IMR-90 (cell line): ENCODE results near the gene ZBTB45. TPM values are rescaled to one million over a fixed set of nuclear protein-coding genes. Genes with fewer than 3 reads are reported as not detected.

Experiments
- ATAC-seq: fragments of 200-7000 bp; cut with Tn5 transposase; 2 replicates; pipeline ENCODE4 v1.9.1; 2020; ENCODE audit warnings: low read depth, mild to moderate bottlenecking, moderate library complexity
- BruUV-seq: library from RNA; stranded (reverse); fragments of 400-500 nt; replicated peaks from 2 replicates; lab custom pipeline; 2021; lab: Mats Ljungman, UMichigan
- CTCF ChIA-PET: fragments of 300-600 bp; formaldehyde crosslinking; extraction: SDS; loops from one replicate; lab custom pipeline; 2021; ENCODE audit warnings: antibody characterized with exemption; lab: Yijun Ruan, JAX
- POLR2A ChIA-PET: fragments of 300-600 bp; sonication (Branson Sonifier 250); formaldehyde crosslinking; loops from one replicate; lab custom pipeline; 2022; ENCODE audit warnings: antibody characterized with exemption; ENCODE audit not compliant: unreplicated experiment; lab: Charles Lee
- DNase-seq: peaks from one replicate; pipeline ENCODE4 v3.0.0; 2013
- H2AFZ ChIP-seq: replicated peaks from 2 replicates; pipeline ENCODE3; 2013; ENCODE audit warnings: low read length, mild to moderate bottlenecking; ENCODE audit not compliant: poor library complexity
- H2AK5ac ChIP-seq: 2 replicates; pipeline ENCODE4 v1.6.1; 2013; ENCODE audit warnings: low read depth, low read length, inconsistent platforms
- H2AK9ac ChIP-seq: replicated peaks from 2 replicates; pipeline ENCODE3; 2013; ENCODE audit warnings: mild to moderate bottlenecking, low read depth, low read length, moderate library complexity; ENCODE audit not compliant: poor library complexity
- H2BK120ac ChIP-seq: 2 replicates; pipeline ENCODE4 v1.6.1; 2013; ENCODE audit warnings: low read depth, low read length, inconsistent platforms
- H2BK15ac ChIP-seq: 3 replicates; pipeline ENCODE4 v1.6.1; 2013; ENCODE audit warnings: low read depth, low read length, inconsistent platforms
- H2BK20ac ChIP-seq: 2 replicates; pipeline ENCODE4 v1.6.1; 2013; ENCODE audit warnings: low read depth, mild to moderate bottlenecking, inconsistent platforms, low read length, moderate library complexity
- H2BK5ac ChIP-seq: 2 replicates; pipeline ENCODE4 v1.6.1; 2013; ENCODE audit warnings: mild to moderate bottlenecking, low read depth, low read length, inconsistent platforms; ENCODE audit not compliant: poor library complexity, severe bottlenecking
- H3K14ac ChIP-seq: replicated peaks from 2 replicates; pipeline ENCODE4 v1.6.1; 2013; ENCODE audit warnings: low read depth, low read length, inconsistent platforms
- H3K18ac ChIP-seq: 2 replicates; pipeline ENCODE4 v1.6.1; 2013; ENCODE audit warnings: low read depth, low read length, control low read depth
- H3K23ac ChIP-seq: 2 replicates; pipeline ENCODE4 v1.6.1; 2013; ENCODE audit warnings: low read depth, low read length, inconsistent platforms
- H3K27ac ChIP-seq: 2 replicates; pipeline ENCODE4 v1.5.1; 2013; ENCODE audit warnings: mild to moderate bottlenecking, control low read depth, low read length; ENCODE audit not compliant: insufficient read depth
- H3K27me3 ChIP-seq: 2 replicates; pipeline ENCODE4 v1.6.1; 2013; ENCODE audit warnings: low read length; ENCODE audit not compliant: control insufficient read depth, insufficient read depth
- H3K36me3 ChIP-seq: 2 replicates; pipeline ENCODE4 v1.6.1; 2013; ENCODE audit warnings: low read length, mixed read lengths; ENCODE audit not compliant: control insufficient read depth, insufficient read depth
- H3K4ac ChIP-seq: 2 replicates; pipeline ENCODE4 v1.6.1; 2013; ENCODE audit warnings: low read depth, low read length, inconsistent platforms
- H3K4me1 ChIP-seq: 2 replicates; pipeline ENCODE4 v1.6.1; 2013; ENCODE audit warnings: low read length, mixed read lengths; ENCODE audit not compliant: control insufficient read depth, insufficient read depth
- H3K4me2 ChIP-seq: 2 replicates; pipeline ENCODE4 v1.6.1; 2013; ENCODE audit warnings: low read depth, mild to moderate bottlenecking, control low read depth, low read length, moderate library complexity
- H3K4me3 ChIP-seq: 2 replicates; pipeline ENCODE4 v1.5.1; 2013; ENCODE audit warnings: low read depth, mild to moderate bottlenecking, control low read depth, low read length, moderate library complexity; ENCODE audit not compliant: insufficient read depth
- H3K56ac ChIP-seq: 2 replicates; pipeline ENCODE4 v1.6.1; 2013; ENCODE audit warnings: low read length, inconsistent platforms; ENCODE audit not compliant: insufficient read depth; ENCODE audit errors: extremely low read depth
- H3K79me1 ChIP-seq, 2 experiments: 2 replicates each; pipeline ENCODE4 v1.6.1; 2013; ENCODE audit warnings: low read length in 2 of 2, inconsistent platforms in 1 of 2, low read depth in 1 of 2
- H3K9ac ChIP-seq: 2 replicates; pipeline ENCODE4 v1.6.1; 2013; ENCODE audit warnings: low read depth, low read length, control low read depth
- H3K9me1 ChIP-seq: 2 replicates; pipeline ENCODE4 v1.6.1; 2013; ENCODE audit warnings: low read length, inconsistent platforms; ENCODE audit not compliant: insufficient read depth
- H3K9me3 ChIP-seq: 2 replicates; pipeline ENCODE4 v1.6.1; 2013; ENCODE audit warnings: low read length; ENCODE audit not compliant: control insufficient read depth, insufficient read depth
- H4K20me1 ChIP-seq: 2 replicates; pipeline ENCODE4 v1.6.1; 2013; ENCODE audit warnings: low read length, inconsistent platforms; ENCODE audit not compliant: insufficient read depth
- H4K5ac ChIP-seq: 2 replicates; pipeline ENCODE4 v1.6.1; 2013; ENCODE audit warnings: mild to moderate bottlenecking, low read depth, low read length, control low read depth
- H4K8ac ChIP-seq, 2 experiments: 2 replicates each; pipeline ENCODE4 v1.6.1; 2013; ENCODE audit warnings: low read depth in 2 of 2, low read length in 2 of 2, control low read depth in 1 of 2, inconsistent platforms in 1 of 2
- H4K91ac ChIP-seq: 2 replicates; pipeline ENCODE4 v1.6.1; 2013; ENCODE audit warnings: low read depth, low read length, inconsistent platforms; ENCODE audit not compliant: insufficient read depth
- CEBPB ChIP-seq: IDR thresholded peaks from 2 replicates; pipeline ENCODE4 v1.6.1; 2012; ENCODE audit warnings: low read depth, low read length, improper control_type of control experiment
- MAZ ChIP-seq: IDR thresholded peaks from 2 replicates; pipeline ENCODE4 v1.6.1; 2012; ENCODE audit warnings: low read depth, mild to moderate bottlenecking, low read length, improper control_type of control experiment, moderate library complexity, borderline replicate concordance
- WGBS, 2 experiments: methylation state at CpG; one replicate each; pipeline versions ENCODE4 v1.1.5 to v1.1.7; 2013; ENCODE audit warnings: missing lambda C conversion rate in 2 of 2; ENCODE audit not compliant: insufficient read length in 1 of 2; ENCODE audit errors: extremely low coverage in 2 of 2; 5-methylcytosine and 5-hydroxymethylcytosine counted together
- dilution Hi-C: fragments of 300-500 bp; cut with HindIII; formaldehyde crosslinking; loops from one replicate; pipeline ENCODE4 v1.14.3; 2018; ENCODE audit warnings: low sequenced_read_pairs; ENCODE audit not compliant: unreplicated experiment
- in situ Hi-C: fragments of 300-500 bp; cut with MboI; formaldehyde crosslinking; loops from 3 replicates; pipeline ENCODE4 v1.14.3; 2019; ENCODE audit warnings: low sequenced_read_pairs, inconsistent platforms, mixed read lengths
- intact Hi-C: fragments of 100-400 bp; cut with micrococcal nuclease; formaldehyde crosslinking; loops from 2 replicates; pipeline ENCODE4 v1.10.0; 2022
- polyA plus RNA-seq, 3 experiments: library from polyadenylated mRNA; depleted of rRNA; stranded (reverse); fragments of >200 nt; gene quantifications; 2 replicates each; pipeline ENCODE4 v1.2.3, GENCODE V29; 2012; ENCODE audit warnings: low replicate concordance in 1 of 3
- total RNA-seq: library from RNA; depleted of rRNA; stranded (reverse); fragments of >200 nt; gene quantifications from 2 replicates; pipeline ENCODE4 v1.2.3, GENCODE V29; 2012

The ZBTB45 gene
- total and polyA plus RNA-seq, 2 of the 4 experiments (the other 2 are of a cell fraction): 1.4 to 9.7 TPM

DNA sequence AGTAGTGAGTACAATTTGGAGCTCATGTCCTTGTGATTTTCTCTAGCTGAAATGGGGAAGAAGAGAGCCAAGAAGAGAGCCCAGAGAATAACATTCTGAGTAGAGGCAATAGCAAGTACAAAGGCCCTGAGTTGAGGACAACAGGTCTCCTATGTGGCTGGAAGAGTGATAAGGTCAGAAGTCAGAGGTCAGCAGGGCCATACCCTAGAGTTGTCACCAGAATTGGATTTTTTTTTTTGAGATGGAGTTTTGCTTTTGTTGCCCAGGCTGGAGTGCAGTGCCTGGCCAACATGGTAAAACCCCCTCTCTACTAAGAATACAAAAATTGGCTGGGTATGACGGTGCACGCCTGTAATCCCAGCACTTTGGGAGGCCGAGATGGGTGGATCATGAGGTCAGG, 16.2 kb upstream of the ZBTB45 start:
- Histone ChIP-seq H3K23ac (no peak overlapping the region), H3K9me1 (0 out of 2 replicates have a peak, but pooled peaks cover 2% of the 10 kb centered on the region), H3K27me3 (peaks cover 49% of the 10 kb centered on the region), H2BK20ac (no peak overlapping the region), H3K79me1 (no peaks in the 10 kb centered on the region), H3K36me3 (no peaks in the 10 kb centered on the region), H2BK120ac (no peak overlapping the region), H4K8ac (no peak overlapping the region), H3K18ac (no peak overlapping the region), H4K20me1 (no peaks in the 10 kb centered on the region), H2AK5ac (no peak overlapping the region), H2AFZ (no peak overlapping the region), H4K5ac (no peak overlapping the region), H3K56ac (no peak overlapping the region), H3K27ac (no peak overlapping the region), H3K4me3 (no peak overlapping the region), H2BK15ac (no peak overlapping the region), H3K4ac (no peak overlapping the region), H3K4me1 (no peaks in the 10 kb centered on the region), H4K91ac (no peak overlapping the region), H3K9me3 (no peaks in the 10 kb centered on the region), H2BK5ac (no peak overlapping the region), H3K9ac (no peak overlapping the region), H3K14ac (no peak overlapping the region), H2AK9ac (no peak overlapping the region), H3K4me2 (no peak overlapping the region)
- ATAC-seq: no peak
- in situ Hi-C loops: no loop called here
- WGBS, 2 experiments: no CpG with 5 or more reads among the region's 3 CpGs
- TF ChIP-seq CEBPB (no peak), MAZ (no peak)
- POLR2A ChIA-PET: no interaction called here
- no peak for DNase-seq
- CTCF ChIA-PET: no interaction called here
- no TSS peak for BruUV-seq
- dilution Hi-C loops: no loop called here
- intact Hi-C loops: no loop called here
